ENCODE results near the gene CTSC.

DNA sequence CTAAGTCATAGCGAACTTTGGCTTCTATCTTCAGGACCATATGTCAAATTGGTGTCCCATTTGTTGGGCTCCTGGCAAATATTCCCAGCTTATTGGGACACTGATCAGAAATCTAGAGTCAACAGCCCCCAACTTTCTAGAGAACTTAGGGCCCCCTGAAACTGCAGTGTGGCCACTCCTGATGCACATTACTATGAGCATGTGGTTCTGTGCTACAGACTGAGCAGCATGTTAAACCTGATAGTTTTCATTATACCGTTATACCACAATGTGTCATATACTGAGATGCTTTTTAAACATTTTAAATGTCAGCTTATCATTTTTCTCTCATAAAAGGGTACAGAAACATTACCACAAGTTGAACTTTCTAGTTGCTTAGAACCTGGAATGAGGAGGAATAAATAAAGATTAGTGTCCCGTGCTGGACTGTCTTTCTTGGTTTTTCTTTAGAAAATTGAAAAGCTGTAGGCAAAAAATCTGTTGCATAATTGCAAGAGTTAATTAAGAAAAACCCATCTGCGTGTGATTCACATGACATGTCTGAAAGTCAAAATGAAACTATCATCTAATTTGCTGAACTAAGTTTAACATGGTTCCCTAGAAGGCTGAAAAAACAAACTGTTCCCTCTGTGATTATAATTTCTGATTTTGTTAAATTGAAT is 16.4 kb upstream of the CTSC start:
- TF ChIP-seq TAF1 (IDR thresholded peaks at IDR 0.05; ENCODE audit: borderline replicate concordance, insufficient read depth, low read length) = no peak
- no peak for TF ChIP-seq POLR2AphosphoS5 (IDR thresholded peaks at IDR 0.05; ENCODE audit: low read depth, low read length)
- TF ChIP-seq FOXP2 (optimal IDR thresholded peaks at IDR 0.05; ENCODE audit: borderline replicate concordance, extremely low read depth, extremely low read length, insufficient read depth) = no peak

Data from PFSK-1 (cell line).